ENCODE measurements around the gene FMNL2.

Gene FMNL2

DNA sequence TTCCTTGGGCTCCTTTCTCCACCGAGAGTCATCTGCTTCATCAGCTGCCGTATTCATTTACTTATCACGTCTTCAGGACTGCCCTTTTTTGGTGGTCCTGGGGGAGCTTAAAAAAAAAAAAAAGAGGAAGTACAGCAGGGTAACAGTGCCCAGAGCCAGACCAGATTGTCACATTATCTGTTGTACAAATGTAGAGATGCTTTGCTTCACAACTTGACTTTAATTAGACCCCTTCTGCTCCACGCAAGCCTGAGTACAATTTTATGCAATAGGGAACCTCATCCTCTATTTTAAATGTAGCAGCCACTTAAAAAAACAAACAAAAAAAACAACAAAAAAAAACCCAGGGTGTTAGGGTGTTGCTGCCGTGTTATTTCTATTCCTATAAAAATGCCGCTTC, 254.0 kb downstream of the FMNL2 start:
- no peak overlapping the region for H3K4me3 ChIP-seq (ENCODE audit: low read depth, low read length)
- in situ Hi-C loops (cut with HindIII; ENCODE audit: low sequenced_read_pairs), result no loop called here
- no peak for TF ChIP-seq CTCF (IDR thresholded peaks at IDR 0.05; ENCODE audit: low read depth, low read length, missing control alignments)
- no peak for DNase-seq (ENCODE audit: low read depth)

DNA sequence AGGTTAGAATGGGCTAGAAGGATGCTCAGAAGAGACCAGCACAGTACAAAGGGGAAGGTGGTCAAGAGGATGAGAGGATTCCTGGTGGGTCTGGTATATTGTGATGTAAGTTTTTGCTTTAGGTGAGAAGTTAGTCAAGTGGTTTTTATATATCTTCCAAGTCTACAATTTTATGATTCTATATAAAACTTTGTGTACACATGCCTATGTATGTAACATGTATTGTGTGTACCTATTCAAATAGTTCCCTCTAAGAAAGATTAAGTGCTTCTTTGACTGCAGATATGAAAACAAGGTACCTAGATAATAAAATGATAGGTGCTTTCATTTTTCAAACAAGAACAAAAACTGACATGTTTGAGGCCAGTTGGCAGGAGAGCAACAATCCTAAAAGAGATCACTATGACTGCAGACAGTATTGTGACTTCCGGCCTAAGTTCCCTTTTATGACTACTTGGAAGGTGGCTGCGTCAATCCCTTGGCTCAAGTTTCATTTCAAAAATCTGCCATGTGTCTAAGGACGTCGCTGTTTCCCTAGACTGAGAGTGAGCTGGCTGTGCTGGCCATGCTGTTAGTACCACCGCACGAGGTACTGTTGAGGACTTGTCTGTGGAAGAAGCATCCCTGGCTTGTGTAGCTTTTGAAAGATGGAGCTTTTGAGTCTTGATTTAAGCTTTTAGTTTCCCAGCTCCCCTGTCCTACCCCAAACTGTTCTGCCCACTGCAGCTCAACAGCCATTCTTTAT, 259.2 kb downstream of the FMNL2 start:
- no peak overlapping the region for H3K4me3 ChIP-seq (ENCODE audit: low read depth, low read length)
- no peak for DNase-seq (ENCODE audit: low read depth)
- in situ Hi-C loops (cut with HindIII; ENCODE audit: low sequenced_read_pairs), result no loop called here
- TF ChIP-seq CTCF (IDR thresholded peaks at IDR 0.05; ENCODE audit: low read depth, low read length, missing control alignments), result no peak

DNA sequence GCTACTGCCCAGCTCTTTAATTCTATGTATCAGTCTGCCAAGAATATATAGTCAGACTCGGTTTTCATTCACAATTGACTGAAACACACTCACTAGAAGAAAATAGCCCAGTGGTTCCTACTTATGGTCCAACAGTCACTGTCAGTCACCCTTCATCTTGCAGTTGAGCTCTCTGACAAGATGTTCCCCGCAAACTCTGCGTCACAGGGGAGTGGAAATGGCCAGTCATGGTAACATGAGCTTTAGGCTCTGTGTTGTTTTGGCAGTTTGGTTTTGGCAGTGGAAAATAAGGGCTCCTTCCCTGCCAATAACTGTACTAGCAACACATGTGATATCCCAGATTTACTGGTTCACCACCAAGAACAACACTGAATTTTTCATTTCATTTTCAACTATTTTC, 259.8 kb downstream of the FMNL2 start:
- DNase-seq (ENCODE audit: low read depth), result peak; percentile 93
- no peak for TF ChIP-seq CTCF (IDR thresholded peaks at IDR 0.05; ENCODE audit: low read depth, low read length, missing control alignments)
- in situ Hi-C loops (cut with HindIII; ENCODE audit: low sequenced_read_pairs), result no loop called here

DNA sequence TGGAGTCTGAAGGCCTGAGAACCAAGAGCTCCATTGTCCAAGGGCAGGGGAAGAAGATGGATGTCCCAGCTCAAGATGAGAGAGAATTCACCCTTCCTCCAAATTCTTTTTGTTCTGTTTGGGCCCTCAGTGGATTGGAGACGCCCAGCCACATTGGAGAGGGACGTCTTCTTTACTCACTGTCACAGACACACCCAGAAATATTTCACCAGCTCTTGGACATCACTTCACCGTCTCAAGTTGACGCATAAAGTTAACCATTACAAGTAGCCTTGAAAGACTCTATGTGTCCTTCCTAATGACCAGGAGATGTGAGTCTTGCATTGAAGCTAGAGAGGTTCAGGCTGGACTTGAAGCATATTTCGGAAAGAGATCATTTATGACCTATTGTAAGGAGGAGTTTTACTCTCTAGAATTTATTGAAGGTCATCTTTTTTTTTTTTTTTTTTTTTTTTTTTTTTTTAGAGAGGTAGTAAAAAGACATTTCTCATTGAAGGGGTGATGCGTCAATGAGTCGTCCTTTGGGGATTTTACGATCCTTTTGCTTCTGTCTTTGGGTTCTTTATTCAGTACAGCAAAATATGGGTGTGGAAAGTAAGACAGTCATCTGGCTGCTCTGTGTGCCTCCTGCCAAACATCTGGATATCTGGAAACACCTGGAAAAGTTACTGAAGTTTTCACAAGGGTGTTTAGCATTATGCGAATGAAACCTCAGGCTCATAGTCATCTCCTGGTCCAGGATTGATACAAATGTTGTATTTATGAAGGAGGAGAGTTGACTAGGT, 264.2 kb downstream of the FMNL2 start:
- DNase-seq (ENCODE audit: low read depth), result no peak
- TF ChIP-seq CTCF (IDR thresholded peaks at IDR 0.05; ENCODE audit: low read depth, low read length, missing control alignments), result no peak
- no peak overlapping the region for H3K4me3 ChIP-seq (ENCODE audit: low read depth, low read length)
- in situ Hi-C loops (cut with HindIII; ENCODE audit: low sequenced_read_pairs), result no loop called here

More for the DNA sequence above, 259.8 kb downstream of the FMNL2 start:
- H3K4me3 ChIP-seq (ENCODE audit: low read depth, low read length), result no peak overlapping the region

DNA sequence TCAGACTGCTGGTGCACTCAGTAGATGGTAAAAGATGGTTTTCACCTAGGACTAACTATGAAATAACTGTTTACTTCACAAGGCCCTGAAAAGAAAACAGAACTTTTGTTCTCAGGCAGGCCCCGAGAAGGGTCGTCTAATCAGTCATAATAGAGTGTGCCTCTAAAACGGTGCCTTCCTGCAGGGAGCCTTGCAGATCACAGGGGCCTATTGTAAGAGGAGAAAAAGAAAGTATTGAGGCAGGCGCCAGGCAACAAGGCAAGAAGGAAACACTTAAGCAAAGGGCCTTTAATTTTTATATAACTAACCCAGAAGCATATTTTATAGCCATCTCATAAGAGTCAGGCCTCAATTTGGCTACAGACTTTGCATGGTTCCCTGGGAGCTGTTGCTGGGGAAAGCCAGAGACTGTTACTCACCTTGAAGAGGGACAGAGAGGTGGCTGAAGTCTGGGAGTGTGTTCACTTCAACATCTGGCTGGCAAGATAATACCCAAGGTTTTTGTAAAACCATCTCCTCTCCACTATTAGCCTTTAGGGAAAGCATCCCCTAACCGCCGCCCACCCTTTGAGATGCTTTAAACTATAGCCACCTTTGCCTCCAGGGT, 265.2 kb downstream of the FMNL2 start:
- no peak for DNase-seq (ENCODE audit: low read depth)
- no peak for TF ChIP-seq CTCF (IDR thresholded peaks at IDR 0.05; ENCODE audit: low read depth, low read length, missing control alignments)
- H3K4me3 ChIP-seq (ENCODE audit: low read depth, low read length), result no peak overlapping the region
- in situ Hi-C loops (cut with HindIII; ENCODE audit: low sequenced_read_pairs), result loop anchor here (25.0 kb wide), 1 partner anchor 413 kb away; the partner anchor contains the start of gene STAM2

DNA sequence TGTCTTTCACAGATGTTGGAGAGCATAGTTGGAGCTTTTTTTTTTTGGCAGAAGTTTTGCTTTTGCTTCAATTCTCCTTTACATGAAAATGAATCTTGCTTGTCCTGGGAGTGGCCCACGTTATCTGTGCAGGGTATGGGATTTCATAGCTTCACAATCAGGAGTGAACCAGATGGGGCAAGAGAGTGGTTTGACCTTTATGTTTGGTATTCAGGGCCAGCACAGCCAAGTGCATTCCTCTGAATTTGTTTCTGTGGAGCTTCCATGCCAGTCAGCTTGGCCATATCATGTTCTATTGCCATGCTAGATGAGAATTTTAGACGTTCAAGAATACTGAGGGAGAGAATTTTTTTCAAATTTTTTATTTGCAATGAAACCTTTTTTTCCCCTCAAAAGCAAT, 265.7 kb downstream of the FMNL2 start:
- TF ChIP-seq CTCF (IDR thresholded peaks at IDR 0.05; ENCODE audit: low read depth, low read length, missing control alignments), result no peak
- no peak for DNase-seq (ENCODE audit: low read depth)
- in situ Hi-C loops (cut with HindIII; ENCODE audit: low sequenced_read_pairs), result loop anchor here (25.0 kb wide), 1 partner anchor 413 kb away; the partner anchor contains the start of gene STAM2

More for the DNA sequence above, 265.7 kb downstream of the FMNL2 start:
- no peak overlapping the region for H3K4me3 ChIP-seq (ENCODE audit: low read depth, low read length)
